HG02973 (cell line): ENCODE results near the gene CTAGE8.
"Not testable (repeated sequence)": the region's sequence is repeated elsewhere in the genome, so short reads cannot be mapped to it uniquely, and the experiment has no call there.

ENCODE experiments used
- ATAC-seq: cut with Tn5 transposase; IDR thresholded peaks from one replicate; pipeline ENCODE4 v1.9.1; 2021; ENCODE audit warnings: moderate library complexity; ENCODE audit not compliant: unreplicated experiment

Gene CTAGE8

DNA sequence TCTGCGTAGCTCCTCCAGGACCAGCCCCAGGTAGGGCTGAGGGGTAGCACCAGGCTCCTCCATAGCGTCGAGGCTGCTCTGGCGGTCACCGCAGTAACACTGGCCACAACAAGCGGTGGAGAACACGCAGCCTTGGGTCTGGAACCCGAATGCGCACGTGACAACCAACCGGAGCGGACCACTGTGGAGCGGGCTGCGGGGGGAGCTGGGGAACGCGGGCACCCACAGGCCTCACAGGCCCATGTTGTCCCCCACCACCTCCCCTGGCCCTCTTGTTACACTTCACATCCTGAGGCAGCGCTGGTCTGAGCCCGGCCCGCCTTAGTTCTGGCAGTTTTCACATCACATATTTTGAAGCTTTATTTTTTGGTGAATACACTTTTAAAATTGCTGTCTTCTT is at the start of gene CTAGE8:
TSS of gene CTAGE8 (minus strand) at position 101 of the 400 bp plus-strand sequence. CDS start at position 63, 38 bp downstream.
- ATAC-seq, result not testable (repeated sequence)

DNA sequence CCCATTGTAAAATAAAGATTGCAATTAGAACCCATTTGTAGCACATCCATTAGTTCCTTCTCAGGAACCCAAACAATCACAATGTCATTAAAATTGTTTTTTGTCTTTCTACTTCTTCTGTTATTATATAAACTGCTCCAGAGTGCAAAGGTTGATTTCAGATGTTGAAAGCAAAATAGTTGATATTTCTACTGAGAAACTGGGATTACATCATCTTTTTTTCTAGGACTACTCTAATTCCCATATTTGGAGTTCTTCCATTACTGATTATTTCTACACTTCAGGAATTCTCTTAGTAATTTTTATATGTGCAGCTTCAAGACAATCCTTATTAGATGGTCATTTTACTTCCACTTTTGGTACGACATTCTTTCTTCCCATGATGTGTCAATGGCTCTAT is 48.4 kb upstream of the CTAGE8 start:
- not testable (repeated sequence) for ATAC-seq

DNA sequence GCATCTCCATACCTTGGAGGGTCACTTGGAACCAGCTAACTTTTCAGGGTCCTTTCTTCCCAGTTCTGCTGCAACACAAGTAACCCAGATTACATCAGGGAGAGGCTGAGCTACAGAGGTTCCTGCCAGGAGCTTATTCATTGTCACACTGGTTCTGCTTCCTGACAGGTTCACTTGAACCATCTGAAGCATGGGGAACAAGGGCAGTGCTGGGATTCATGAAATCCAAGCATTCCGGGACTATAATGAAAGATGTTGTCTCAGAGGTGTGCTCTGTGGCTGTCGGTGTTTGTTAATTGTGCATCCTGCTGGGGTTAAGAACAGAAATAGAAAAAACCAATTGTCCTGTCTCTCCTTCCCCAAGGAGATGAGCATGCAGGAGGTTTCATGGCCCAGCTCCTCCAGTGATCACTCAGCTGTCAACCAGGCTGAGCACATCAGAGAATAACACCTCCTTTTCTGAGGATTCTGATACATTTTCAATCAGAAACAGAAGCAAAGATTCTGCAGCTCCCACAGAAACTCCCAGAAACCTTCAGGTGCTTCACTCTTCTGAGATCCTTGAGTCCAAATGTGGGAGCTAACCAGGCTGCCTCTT is 42.9 kb upstream of the CTAGE8 start, which contains the start of gene OR2A1:
TSS of gene OR2A1 (plus strand) at position 548 of the 598 bp plus-strand sequence. CDS start 5,706 bp downstream, outside the sequence.
- ATAC-seq, result not testable (repeated sequence)

DNA sequence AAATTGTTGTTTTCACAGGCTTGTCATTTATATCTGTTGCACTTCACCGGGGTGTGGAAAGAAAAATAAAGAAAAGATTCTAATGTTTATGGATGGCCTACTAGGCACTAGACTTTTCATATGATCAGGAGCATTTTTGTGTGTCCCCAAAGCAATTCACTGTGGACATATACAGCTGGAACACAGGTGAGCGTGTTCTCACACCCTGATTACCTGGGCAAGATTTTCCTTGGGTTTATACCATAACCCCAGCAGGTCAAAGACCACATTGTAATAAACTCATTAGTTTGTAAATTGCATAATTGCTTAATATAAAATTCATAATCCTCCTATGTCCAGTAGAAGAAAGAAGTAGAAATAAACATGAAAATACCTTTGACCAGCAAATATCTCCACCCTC is 42.1 kb upstream of the CTAGE8 start:
- ATAC-seq, result not testable (repeated sequence)

- ATAC-seq, result not testable (repeated sequence)
Measured at GRCh38 chr7:144309702-144310101, 40.6 kb upstream of the CTAGE8 start.

- not testable (repeated sequence) for ATAC-seq
Measured at GRCh38 chr7:144305156-144305555, 36.1 kb upstream of the CTAGE8 start.

GRCh38 chr7:144303607-144304006 is 34.5 kb upstream of the CTAGE8 start:
- not testable (repeated sequence) for ATAC-seq

- peak; percentile 53 for ATAC-seq
Measured at GRCh38 chr7:144302578-144303303, 33.7 kb upstream of the CTAGE8 start.

DNA sequence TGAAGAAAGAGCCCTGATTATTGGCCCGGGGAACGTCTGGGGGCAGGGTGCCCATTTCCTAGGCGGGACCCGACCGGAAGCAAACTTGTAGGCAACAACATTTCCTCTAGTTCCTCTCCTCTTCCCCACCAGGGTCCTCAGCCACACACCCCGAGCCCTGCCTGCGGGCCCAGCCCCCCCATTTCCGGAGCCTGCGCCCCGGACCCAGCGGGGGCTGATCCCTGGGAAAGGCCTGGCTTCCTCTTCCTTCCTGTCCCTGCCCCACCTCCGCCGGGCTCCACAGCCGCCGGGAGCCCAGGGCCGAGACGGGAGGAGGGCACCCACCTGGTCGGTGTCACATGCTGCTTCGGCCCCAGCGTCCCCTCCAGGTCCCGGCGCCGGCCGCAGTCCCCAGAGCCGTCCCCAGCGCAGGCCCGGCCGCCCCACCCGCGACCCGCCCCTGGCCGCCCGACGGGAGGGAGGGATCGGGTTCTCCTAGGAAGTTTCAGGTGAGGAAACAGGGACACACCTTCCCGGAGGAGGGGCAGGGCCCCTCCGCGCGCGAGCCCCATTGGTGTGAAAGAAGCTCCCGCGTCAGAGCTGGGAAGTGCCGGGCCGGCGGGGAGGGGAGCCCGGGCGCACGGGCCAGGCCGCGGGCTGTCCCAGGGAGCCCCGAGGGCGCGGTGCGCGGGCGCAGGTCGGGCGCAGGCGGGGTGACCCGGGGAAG is 24.9 kb upstream of the CTAGE8 start:
- peak; percentile 82 for ATAC-seq

- ATAC-seq, result not testable (repeated sequence)
Measured at GRCh38 chr7:144292384-144293161, 23.5 kb upstream of the CTAGE8 start.

DNA sequence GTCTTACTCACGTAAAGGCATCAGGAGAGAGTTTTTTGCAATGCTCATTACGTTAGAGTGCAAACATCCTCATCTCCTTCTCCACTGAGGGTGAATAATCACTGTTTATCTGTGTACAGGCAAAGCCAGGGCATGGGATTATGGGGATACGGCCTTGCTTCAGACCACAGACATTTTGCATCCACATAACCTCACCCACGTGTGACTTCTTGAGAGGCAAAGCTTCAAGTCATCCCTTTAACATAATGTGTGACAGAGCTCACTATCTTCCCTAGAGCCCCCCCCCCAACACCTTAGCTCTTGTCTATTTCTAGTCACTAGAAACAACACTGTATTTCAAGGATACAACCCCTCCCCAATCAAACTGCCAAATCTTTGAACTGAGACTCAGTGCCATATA is 22.5 kb upstream of the CTAGE8 start:
- ATAC-seq, result not testable (repeated sequence)

DNA sequence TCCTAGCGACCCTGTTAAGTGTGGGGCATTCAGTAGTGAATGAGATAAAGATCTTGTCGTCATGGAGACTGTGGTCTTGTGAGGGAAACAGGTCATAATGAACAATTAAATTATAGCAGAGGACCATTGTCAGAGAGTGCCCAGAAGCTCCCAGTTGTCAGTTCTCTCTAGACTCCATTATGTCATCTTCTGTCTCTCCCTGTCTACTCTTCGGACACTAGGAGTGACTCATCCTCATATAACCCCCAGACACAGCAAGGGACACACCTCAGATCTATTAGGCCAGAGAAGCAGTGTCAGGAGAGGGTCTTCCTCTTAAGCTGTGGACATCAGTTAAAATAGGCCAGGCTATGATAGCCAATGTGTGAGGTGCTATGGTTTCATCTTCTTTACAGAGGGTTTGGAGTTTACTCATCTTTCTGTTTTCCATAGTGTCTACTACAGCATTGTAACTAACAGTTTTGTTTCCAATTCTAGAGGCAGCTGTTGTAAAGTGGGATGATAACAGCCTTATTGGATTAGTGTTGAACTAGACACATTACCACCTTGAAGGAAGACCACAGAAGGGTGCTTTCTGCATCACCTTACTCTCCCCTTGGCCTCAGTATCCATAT is 18.2 kb upstream of the CTAGE8 start:
- ATAC-seq, result not testable (repeated sequence)

- not testable (repeated sequence) for ATAC-seq
Measured at GRCh38 chr7:144283716-144284115, 14.6 kb upstream of the CTAGE8 start.

DNA sequence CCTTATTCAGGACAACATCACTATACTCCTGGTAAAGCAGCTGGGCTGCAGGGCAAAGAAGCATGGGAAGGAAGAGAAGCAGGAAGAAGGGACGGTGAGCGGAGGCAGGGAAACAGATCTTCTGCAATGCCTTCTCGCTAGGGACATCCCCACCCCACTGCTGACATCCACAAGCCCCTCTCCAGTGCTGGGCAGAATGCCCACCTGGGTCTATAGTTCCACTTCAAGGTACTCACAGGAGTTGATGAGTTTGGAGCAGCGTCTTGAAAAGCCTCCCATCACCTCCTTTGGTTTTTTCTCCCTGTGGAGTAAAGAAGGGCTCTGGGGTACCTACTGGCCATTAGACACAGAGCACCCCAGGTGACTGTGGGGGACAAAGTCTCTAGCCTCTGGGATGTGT is 13.4 kb upstream of the CTAGE8 start:
- ATAC-seq, result not testable (repeated sequence)

DNA sequence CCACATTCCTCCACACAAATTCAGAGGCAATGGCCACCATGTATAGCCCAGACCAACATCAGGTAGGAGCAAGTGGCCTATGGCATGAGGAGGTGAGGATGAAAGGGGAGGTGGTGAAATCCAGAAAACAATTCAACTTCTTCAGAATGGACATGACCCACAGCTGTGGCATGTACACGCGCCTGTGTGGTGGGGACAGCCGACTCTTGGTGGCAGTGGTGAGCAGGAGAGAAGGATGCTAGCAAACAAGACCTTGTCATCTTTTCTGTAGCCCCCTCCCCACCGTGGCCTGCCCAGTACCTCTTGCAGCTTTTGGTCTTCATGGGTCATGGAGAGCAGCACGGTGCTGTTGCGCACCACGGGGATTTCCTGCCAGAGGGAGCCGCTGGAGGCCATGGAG is 12.9 kb upstream of the CTAGE8 start:
- ATAC-seq, result not testable (repeated sequence)

DNA sequence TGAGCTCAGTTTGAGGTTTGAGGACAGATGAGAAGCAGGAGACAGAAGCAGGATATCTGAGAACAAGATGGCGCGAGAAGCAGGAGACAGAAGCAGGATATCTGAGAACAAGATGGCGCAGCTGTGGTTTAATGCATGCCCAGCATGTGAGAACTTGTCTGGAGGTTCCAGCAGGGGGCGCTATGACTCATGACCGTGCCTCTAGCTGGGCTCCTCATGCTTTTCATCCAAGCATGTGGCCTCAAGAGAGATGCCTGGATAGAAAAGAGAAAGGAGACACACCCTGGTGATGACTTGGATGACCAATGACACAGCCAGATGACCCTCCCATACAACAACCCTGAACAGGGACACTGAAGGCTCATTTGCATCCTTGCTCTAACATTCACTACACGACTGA is 10.9 kb upstream of the CTAGE8 start:
- peak; percentile 50 for ATAC-seq

- ATAC-seq, result not testable (repeated sequence)
Measured at GRCh38 chr7:144275281-144275680, 6.2 kb upstream of the CTAGE8 start.

DNA sequence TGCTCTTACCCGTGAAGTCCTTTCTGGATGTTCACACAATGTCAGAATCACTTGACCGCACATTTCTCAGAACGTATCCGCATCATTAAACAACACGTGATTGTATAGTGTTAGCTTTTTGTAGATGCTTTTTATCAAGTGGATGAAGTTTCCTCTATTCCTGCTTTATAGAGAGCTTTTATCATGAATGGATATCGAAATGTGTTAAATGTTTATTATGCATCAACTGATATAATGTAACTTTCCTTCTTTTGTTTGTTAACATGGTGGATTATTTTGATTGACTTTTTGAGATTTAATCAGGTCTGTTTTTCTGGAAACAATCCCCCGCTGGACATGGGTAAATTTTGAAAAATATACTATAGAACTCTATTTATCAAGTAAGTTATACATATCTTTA is 4.4 kb downstream of the CTAGE8 start, which contains the start of gene OR2A7:
TSS of gene OR2A7 (minus strand) at position 101 of the 400 bp plus-strand sequence. CDS start 5,164 bp downstream, outside the sequence.
- ATAC-seq, result not testable (repeated sequence)

GRCh38 chr7:144262128-144262527 is 7.0 kb downstream of the CTAGE8 start:
- ATAC-seq, result not testable (repeated sequence)

DNA sequence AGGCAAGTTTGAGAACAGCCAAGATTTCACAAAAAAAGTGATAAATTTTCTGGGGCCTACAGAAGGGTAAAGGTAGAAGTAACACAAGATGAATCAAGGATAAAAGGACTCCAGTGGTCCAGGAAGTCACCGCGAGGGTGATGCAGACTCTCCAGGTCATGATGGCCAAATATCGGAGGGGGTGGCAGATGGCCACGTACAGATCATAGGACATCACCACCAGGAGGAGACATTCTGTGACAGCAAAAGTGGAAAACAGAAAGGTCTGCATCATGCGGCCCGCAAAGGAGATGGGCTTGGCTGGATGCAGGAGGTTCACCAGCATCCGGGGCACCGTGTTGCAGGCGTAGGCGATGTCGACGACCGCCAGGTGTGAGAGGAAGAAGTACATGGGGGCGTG is 10.0 kb downstream of the CTAGE8 start:
- ATAC-seq, result not testable (repeated sequence)
